ENCODE results near the gene VRK3. TPM values are rescaled to one million over a fixed set of nuclear protein-coding genes. Genes with fewer than 3 reads are reported as not detected.
A peak's percentile ranks its signal among the peaks of the same experiment; 100 is the strongest.

Gene VRK3
- total RNA-seq, 1 donor from 2014 or later: 43.4 TPM

- peak; percentile 96 for DNase-seq (ENCODE audit: low read depth, low spot score)
- peaks cover 9% of the 10 kb centered on the region for H3K27me3 Mint-ChIP-seq (ENCODE audit: low read depth)
- TF ChIP-seq CTCF (conservative IDR thresholded peaks at IDR 0.05): peak; percentile 96
- no peak overlapping the region for H3K27ac Mint-ChIP-seq (ENCODE audit: unreplicated experiment)
- H3K36me3 Mint-ChIP-seq (ENCODE audit: low read depth): no peaks in the 10 kb centered on the region
- peaks cover 10% of the 10 kb centered on the region for H3K4me1 Mint-ChIP-seq
- no peaks in the 10 kb centered on the region for H3K9me3 Mint-ChIP-seq
- H3K4me3 Mint-ChIP-seq: no peak overlapping the region
Observed at GRCh38 chr19:49937750-49938381, 87.3 kb downstream of the VRK3 start.

GRCh38 chr19:49936549-49936948 is 88.6 kb downstream of the VRK3 start:
- Mint-ChIP-seq H3K27ac (ENCODE audit: unreplicated experiment) (no peak overlapping the region), H3K4me3 (peak overlapping the region; percentile 24)
- no peak for TF ChIP-seq CTCF (conservative IDR thresholded peaks at IDR 0.05)

DNA sequence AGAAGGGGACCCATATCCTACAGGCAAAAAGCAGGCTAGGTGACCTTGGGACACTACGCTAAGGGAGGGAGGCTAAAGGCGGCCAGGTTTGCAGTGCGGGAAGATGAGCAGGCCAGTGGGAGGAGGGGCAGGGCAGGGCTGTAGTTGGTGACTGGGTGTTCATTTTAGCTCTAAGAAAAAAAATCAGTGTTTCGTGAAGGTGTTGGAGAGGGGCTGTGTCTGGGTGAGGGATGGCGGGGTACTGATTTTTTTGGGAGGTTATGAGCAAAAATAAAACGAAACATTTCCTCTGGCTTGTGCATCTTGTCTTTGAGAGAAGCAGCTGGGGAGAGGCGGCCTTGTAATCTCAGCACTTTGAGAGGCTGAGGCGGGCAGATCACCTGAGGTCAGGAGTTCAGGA is 91.5 kb downstream of the VRK3 start:
- H3K9me3 Mint-ChIP-seq: peaks cover 5% of the 10 kb centered on the region

More at GRCh38 chr19:49936549-49936948, 88.6 kb downstream of the VRK3 start:
- no peak for DNase-seq (ENCODE audit: low read depth, low spot score)
- Mint-ChIP-seq H3K9me3 (no peaks in the 10 kb centered on the region), H3K4me1 (peaks cover 8% of the 10 kb centered on the region), H3K36me3 (ENCODE audit: low read depth) (peaks cover 4% of the 10 kb centered on the region), H3K27me3 (ENCODE audit: low read depth) (peaks cover 4% of the 10 kb centered on the region)

DNA sequence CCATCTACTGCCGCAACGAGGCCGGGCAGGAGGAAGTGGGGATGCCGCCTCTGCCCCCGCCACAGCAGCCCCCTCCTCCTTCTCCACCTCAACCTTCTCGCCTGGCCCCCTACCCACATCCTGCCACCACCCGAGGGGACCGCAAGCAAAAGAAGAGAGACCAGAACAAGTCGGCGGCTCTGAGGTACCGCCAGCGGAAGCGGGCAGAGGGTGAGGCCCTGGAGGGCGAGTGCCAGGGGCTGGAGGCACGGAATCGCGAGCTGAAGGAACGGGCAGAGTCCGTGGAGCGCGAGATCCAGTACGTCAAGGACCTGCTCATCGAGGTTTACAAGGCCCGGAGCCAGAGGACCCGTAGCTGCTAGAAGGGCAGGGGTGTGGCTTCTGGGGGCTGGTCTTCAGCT is 92.4 kb downstream of the VRK3 start:
- H3K9me3 Mint-ChIP-seq: peaks cover 5% of the 10 kb centered on the region
- H3K4me1 Mint-ChIP-seq: peaks cover 26% of the 10 kb centered on the region
- no peak for DNase-seq (ENCODE audit: low read depth, low spot score)
- H3K27me3 Mint-ChIP-seq (ENCODE audit: low read depth): peaks cover 19% of the 10 kb centered on the region
- no peak overlapping the region for H3K27ac Mint-ChIP-seq (ENCODE audit: unreplicated experiment)
- no peak for TF ChIP-seq CTCF (conservative IDR thresholded peaks at IDR 0.05)
- no peak overlapping the region for H3K4me3 Mint-ChIP-seq
- H3K36me3 Mint-ChIP-seq (ENCODE audit: low read depth): peaks cover 17% of the 10 kb centered on the region

More for the DNA sequence above, 91.5 kb downstream of the VRK3 start:
- Mint-ChIP-seq H3K27ac (ENCODE audit: unreplicated experiment) (no peak overlapping the region), H3K27me3 (ENCODE audit: low read depth) (peaks cover 15% of the 10 kb centered on the region), H3K4me1 (peaks cover 20% of the 10 kb centered on the region), H3K36me3 (ENCODE audit: low read depth) (peaks cover 13% of the 10 kb centered on the region), H3K4me3 (peak overlapping the region; percentile 8)
- DNase-seq (ENCODE audit: low read depth, low spot score): no peak
- TF ChIP-seq CTCF (conservative IDR thresholded peaks at IDR 0.05): no peak

- H3K9me3 Mint-ChIP-seq: peaks cover 5% of the 10 kb centered on the region
- peaks cover 29% of the 10 kb centered on the region for H3K4me1 Mint-ChIP-seq
- H3K27me3 Mint-ChIP-seq (ENCODE audit: low read depth): peaks cover 20% of the 10 kb centered on the region
- peak overlapping the region; percentile 31 for H3K4me3 Mint-ChIP-seq
- no peak for TF ChIP-seq CTCF (conservative IDR thresholded peaks at IDR 0.05)
- peaks cover 24% of the 10 kb centered on the region for H3K36me3 Mint-ChIP-seq (ENCODE audit: low read depth)
- no peak overlapping the region for H3K27ac Mint-ChIP-seq (ENCODE audit: unreplicated experiment)
- no peak for DNase-seq (ENCODE audit: low read depth, low spot score)
Observed at GRCh38 chr19:49932041-49932451, 93.1 kb downstream of the VRK3 start.

Data from neural crest cell (in vitro differentiated cells).